ENCODE data around the gene GALNS.

The GALNS gene

GRCh38 chr16:88775825-88776224 lies 80.9 kb downstream of the GALNS start:
- H3K79me2 ChIP-seq (ENCODE audit: insufficient read depth, low read length) = peaks cover 95% of the 10 kb centered on the region
- H3K36me3 ChIP-seq (ENCODE audit: insufficient read depth, low read length) = peaks cover 21% of the 10 kb centered on the region

DNA sequence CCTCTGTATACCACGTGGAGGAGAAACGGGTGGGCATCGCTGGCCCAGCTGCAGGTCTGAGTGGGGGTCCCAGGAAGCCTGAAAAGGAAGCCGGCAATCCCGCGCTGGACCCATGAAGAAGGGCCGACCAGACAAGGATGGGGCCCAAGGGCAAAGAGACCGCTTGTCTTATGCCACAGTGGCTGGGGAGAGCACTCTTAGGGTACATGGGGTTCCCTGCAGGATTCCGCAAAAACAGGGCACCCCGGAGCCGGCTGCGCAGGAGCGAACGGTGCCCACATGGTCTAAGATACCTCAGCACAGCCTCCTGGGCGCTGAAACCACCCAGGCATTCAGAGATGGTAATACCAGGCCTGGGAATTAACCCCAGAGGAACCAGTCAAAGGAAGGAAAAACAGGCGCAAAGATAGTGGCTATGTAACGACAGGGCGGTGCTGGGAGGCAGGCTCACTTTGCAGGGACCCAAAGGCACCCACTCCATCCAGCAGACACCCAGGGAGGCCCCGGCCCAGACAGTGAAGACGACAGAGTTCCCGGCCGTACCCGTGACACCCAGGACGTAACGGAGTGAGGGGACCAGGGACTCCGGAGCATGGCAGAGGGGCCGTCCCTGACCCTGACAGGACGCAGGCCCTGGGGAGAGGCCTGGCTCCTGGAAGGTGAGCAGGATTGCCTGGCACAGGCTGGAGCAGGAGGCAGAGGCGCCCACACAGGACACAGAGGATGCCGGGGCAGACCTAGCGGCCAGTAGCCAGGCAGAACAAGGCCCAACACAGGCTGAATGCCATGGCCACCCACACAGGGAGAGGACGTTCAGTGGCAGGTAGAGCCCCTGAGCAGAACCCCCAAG lies 82.0 kb downstream of the GALNS start:
- Histone ChIP-seq H3K36me3 (ENCODE audit: insufficient read depth, low read length) (peaks cover 28% of the 10 kb centered on the region), H3K4me2 (ENCODE audit: insufficient read depth, low read length) (no peak overlapping the region), H3K4me1 (ENCODE audit: insufficient read depth, low read length) (no peaks in the 10 kb centered on the region), H2AFZ (ENCODE audit: low read depth, low read length) (no peak overlapping the region), H3K79me2 (ENCODE audit: insufficient read depth, low read length) (peaks cover 95% of the 10 kb centered on the region), H4K20me1 (ENCODE audit: insufficient read depth, low read length) (peaks cover 90% of the 10 kb centered on the region), H3K9me3 (ENCODE audit: insufficient read depth, low read length, severe bottlenecking) (no peaks in the 10 kb centered on the region), H3K27ac (ENCODE audit: low read length) (no peak overlapping the region), H3K27me3 (ENCODE audit: insufficient read depth, low read length, poor library complexity) (no peaks in the 10 kb centered on the region), H3K9ac (ENCODE audit: low read depth, low read length) (no peak overlapping the region), H3K4me3 (ENCODE audit: low read depth in 1 of 2, low read length in 2 of 2) (no peak overlapping the region)
- no peak for DNase-seq
- TF ChIP-seq EZH2 (IDR thresholded peaks at IDR 0.05; ENCODE audit: borderline replicate concordance, low read depth, low read length, severe bottlenecking) (no peak), CTCF (IDR thresholded peaks at IDR 0.05; ENCODE audit: borderline replicate concordance, extremely low read depth, low read length, poor library complexity, severe bottlenecking) (no peak)
- ATAC-seq (ENCODE audit: insufficient read depth, low read depth) = no peak

More at GRCh38 chr16:88775825-88776224, 80.9 kb downstream of the GALNS start:
- Histone ChIP-seq H3K9ac (ENCODE audit: low read depth, low read length) (no peak overlapping the region), H3K4me1 (ENCODE audit: insufficient read depth, low read length) (peaks cover 7% of the 10 kb centered on the region), H3K4me3 (ENCODE audit: low read depth in 1 of 2, low read length in 2 of 2) (no peak overlapping the region), H3K27me3 (ENCODE audit: insufficient read depth, low read length, poor library complexity) (no peaks in the 10 kb centered on the region), H4K20me1 (ENCODE audit: insufficient read depth, low read length) (peaks cover 89% of the 10 kb centered on the region), H3K4me2 (ENCODE audit: insufficient read depth, low read length) (no peak overlapping the region), H3K27ac (ENCODE audit: low read length) (no peak overlapping the region), H2AFZ (ENCODE audit: low read depth, low read length) (no peak overlapping the region), H3K9me3 (ENCODE audit: insufficient read depth, low read length, severe bottlenecking) (no peaks in the 10 kb centered on the region)
- DNase-seq = no peak
- no peak for ATAC-seq (ENCODE audit: insufficient read depth, low read depth)
- TF ChIP-seq CTCF (IDR thresholded peaks at IDR 0.05; ENCODE audit: borderline replicate concordance, extremely low read depth, low read length, poor library complexity, severe bottlenecking) (no peak), EZH2 (IDR thresholded peaks at IDR 0.05; ENCODE audit: borderline replicate concordance, low read depth, low read length, severe bottlenecking) (no peak)

DNA sequence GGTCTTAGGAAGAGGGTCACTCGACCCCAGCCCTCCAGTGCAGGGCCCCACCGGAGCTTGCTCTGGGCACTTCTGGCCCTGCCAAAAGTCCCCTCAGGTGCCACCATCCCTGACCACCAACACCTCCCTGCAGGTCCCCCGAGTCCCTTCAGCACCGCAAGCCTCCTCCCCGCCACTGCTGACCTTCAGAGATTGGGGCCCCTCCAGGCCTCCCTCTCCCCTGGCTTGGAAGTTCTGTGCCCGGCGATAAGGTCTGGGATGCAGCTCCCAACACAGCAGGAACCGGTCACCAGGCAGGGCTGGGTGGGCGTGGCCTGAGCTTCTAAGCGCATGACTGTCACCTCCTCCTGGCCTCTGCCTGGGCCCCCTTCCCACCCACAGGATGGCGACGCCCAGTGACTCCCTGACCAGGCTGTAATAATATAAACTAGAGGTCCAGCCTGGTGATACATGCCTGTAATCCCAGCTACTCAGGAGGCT lies 82.9 kb downstream of the GALNS start:
- Histone ChIP-seq H3K36me3 (ENCODE audit: insufficient read depth, low read length) (peaks cover 24% of the 10 kb centered on the region), H3K27me3 (ENCODE audit: insufficient read depth, low read length, poor library complexity) (no peaks in the 10 kb centered on the region), H3K4me1 (ENCODE audit: insufficient read depth, low read length) (no peaks in the 10 kb centered on the region), H3K4me3 (ENCODE audit: low read depth in 1 of 2, low read length in 2 of 2) (no peak overlapping the region), H3K4me2 (ENCODE audit: insufficient read depth, low read length) (no peak overlapping the region), H4K20me1 (ENCODE audit: insufficient read depth, low read length) (peaks cover 88% of the 10 kb centered on the region), H3K9me3 (ENCODE audit: insufficient read depth, low read length, severe bottlenecking) (no peaks in the 10 kb centered on the region), H3K27ac (ENCODE audit: low read length) (no peak overlapping the region), H2AFZ (ENCODE audit: low read depth, low read length) (no peak overlapping the region), H3K79me2 (ENCODE audit: insufficient read depth, low read length) (peaks cover 95% of the 10 kb centered on the region), H3K9ac (ENCODE audit: low read depth, low read length) (no peak overlapping the region)
- DNase-seq = no peak
- no peak for ATAC-seq (ENCODE audit: insufficient read depth, low read depth)
- TF ChIP-seq CTCF (IDR thresholded peaks at IDR 0.05; ENCODE audit: borderline replicate concordance, extremely low read depth, low read length, poor library complexity, severe bottlenecking) (no peak), EZH2 (IDR thresholded peaks at IDR 0.05; ENCODE audit: borderline replicate concordance, low read depth, low read length, severe bottlenecking) (no peak)

All from DND-41 (cell line).